GM10266 (cell line): ENCODE measurements around the gene ENOX2.

Experiments used
- DNase-seq: peaks from one replicate; pipeline ENCODE4 v3.0.0; 2012; ENCODE audit errors: extremely low spot score
- CTCF ChIP-seq: IDR thresholded peaks from 2 replicates; pipeline ENCODE4 v1.5.1; 2012; ENCODE audit warnings: mild to moderate bottlenecking, low read depth; ENCODE audit not compliant: control insufficient read depth, insufficient read depth; ENCODE audit errors: missing control alignments

Gene ENOX2

DNA sequence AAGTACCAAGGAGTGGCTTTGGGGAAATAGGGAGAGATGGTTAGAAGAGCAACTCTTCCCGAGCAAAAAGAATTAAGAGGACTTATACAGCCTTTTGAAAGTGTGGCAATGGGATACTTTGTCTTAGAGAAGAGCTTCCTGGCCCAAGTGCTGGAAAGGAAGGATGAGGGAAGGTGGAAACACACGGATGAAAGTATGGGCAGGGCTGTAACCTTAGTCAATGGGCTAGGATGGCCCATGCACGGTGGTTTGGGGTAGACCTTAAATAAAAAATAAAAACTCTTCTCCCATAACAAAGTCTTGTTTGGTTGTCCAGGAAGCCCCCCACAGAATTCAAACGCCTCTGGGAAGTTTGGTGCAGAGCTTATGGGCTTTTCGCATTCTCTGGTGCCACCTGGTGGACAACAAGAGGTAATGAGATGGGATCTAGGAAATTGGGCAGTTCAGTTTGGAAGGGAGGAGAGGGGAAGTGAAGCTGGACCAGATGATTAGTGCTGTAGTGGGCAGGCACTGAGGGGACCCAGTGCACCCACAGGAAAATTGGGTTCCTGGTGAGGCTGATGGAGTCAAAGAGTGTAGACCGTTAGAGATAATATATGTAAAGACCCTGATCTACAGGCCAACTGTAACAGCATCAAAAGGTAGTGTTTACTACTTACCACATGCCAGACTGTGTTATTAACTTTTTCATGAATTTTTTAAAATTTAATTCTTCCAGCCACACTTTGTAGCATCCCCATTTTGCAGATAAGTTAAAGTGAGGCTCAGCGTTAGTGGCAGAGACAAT, 13.8 kb upstream of the ENOX2 start:
- peak; percentile 58 for TF ChIP-seq CTCF
- peak; percentile 30 for DNase-seq

GRCh38 chrX:130915302-130915701, 12.3 kb upstream of the ENOX2 start:
- no peak for DNase-seq
- no peak for TF ChIP-seq CTCF

DNA sequence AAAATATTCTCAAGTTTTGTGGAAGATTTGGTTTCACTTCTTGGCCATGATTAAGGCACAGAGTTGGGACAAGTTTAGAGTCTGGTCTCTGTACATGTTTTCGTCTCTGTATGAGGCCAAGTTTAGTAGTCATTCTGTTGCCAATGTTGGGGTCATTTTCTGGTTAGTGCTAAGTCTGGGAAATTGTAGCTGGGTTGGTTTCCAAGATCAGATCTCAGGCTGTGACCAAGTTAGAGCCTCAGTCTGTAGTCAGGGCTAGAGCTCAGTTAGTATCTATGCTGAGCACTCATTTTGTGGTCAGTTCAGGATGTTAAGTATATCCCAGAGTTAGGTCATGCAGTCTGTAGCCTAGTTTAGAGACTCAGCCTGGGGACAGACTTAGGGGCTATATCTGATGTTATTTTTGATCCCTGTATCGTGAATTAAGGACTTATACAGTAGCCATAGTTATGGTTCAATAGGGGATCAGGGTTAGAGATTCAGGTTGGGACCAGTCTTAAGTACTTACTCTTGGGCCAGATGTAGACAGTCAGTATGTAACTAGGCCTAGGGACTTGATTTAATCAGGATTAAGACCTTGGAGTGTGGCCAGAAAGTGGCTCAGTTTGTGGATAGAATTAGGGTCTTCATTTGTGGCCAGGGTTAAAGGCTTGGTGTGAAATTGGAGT, 6.6 kb upstream of the ENOX2 start:
- TF ChIP-seq CTCF: no peak
- DNase-seq: no peak

- DNase-seq: no peak
- TF ChIP-seq CTCF: no peak
These were observed 3.8 kb upstream of the ENOX2 start for GRCh38 chrX:130906776-130907175.

- TF ChIP-seq CTCF: no peak
- DNase-seq: no peak
These were observed 595 bp downstream of the ENOX2 start for GRCh38 chrX:130902446-130902782.

DNA sequence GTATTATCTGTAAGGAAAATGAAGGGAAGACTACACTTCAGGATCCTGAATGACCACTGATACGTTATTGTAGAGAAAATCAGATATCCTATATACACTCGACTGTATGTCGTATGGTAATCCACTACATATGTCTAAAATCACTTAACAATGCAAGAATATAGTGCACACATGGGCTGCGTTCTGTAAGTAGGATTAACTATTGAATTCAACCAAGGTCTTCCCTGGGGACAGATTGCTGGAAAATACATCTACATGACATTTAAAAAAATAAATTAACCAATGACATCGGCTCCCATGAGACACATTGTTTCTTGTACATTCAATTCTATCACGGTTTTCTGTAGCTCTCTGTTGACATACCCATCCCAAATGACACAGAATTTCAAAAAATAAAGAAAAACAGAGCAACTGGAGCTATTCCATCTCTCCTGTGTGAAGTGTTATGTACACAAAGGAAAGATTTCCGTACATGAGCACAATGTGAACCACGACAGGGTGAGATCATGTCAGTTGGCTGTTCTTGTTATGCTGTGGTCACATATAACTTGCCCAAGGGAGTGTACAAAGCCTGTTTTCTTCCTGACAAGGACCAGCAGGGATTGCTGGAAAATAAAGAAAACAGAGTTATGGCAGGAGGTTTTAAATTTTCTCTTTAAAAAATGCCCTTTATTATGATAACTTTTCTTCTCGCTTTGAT, 6.1 kb downstream of the ENOX2 start:
- no peak for TF ChIP-seq CTCF
- DNase-seq: no peak

DNA sequence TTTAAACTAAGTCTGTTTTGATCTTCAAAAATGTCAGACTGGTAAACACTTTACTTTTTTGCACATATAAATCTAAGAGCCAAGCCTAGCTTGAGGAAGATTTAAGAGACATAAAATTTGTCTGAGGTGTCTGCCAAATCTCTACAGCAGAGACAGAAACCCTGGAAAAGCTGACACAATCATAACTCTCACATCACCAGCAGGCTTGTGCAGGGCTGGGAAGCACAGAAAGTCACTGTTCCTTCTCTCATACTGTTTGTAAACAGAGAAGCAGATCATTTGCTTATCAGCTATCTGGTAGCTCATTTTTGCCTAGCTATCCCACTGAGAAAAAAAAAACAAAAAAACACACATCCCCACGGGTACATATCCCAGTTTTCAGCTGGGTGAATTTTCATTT, 7.0 kb downstream of the ENOX2 start:
- no peak for DNase-seq
- TF ChIP-seq CTCF: no peak
